GM18868 (cell line): Measurements from ENCODE around the gene NFKBIZ.
"Not testable (repeated sequence)": the region's sequence is repeated elsewhere in the genome, so short reads cannot be mapped to it uniquely, and the experiment has no call there.

Source experiments
- ATAC-seq: cut with Tn5 transposase; IDR thresholded peaks from one replicate; pipeline ENCODE4 v1.9.1; 2021; ENCODE audit warnings: mild to moderate bottlenecking, moderate library complexity; ENCODE audit not compliant: unreplicated experiment

The NFKBIZ gene

DNA sequence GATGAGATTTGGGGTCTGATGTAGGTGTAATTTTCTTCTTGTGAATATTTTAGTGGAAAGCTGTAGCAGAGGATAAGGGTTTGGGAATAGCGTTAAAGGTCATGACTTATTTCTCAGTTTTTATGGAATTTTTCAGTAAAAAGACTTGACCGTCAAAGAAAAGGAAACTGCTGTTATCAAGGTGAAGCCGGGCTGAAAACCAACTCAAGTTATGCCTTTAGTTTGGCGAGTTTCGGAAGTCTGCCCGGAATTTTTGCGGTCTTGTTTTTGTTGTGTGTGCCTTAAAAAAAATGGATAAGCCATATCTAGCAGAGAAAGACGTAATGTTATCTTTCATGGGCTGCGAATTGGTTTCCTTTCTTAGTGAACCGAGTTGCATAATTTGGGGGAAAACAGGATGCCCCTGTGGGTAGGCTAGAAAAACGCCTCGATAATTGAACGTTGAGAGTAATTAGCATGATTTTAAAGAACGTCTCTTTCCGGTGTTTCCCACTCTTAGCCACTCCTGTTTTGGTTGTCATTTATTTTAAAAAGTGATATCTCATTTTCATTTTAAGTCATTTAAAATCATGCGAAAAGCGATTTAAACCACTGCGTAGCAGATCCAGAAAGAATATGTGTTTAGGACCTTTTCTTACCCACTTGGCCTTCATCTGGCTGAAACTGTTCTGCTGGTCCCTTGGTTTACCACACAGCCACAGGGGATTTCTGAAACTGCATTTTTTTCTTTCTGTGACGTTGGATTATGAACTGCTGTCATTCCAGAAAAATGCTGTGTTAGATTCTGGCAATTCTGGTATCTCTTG, 1.1 kb downstream of the NFKBIZ start:
- peak; percentile 29 for ATAC-seq

DNA sequence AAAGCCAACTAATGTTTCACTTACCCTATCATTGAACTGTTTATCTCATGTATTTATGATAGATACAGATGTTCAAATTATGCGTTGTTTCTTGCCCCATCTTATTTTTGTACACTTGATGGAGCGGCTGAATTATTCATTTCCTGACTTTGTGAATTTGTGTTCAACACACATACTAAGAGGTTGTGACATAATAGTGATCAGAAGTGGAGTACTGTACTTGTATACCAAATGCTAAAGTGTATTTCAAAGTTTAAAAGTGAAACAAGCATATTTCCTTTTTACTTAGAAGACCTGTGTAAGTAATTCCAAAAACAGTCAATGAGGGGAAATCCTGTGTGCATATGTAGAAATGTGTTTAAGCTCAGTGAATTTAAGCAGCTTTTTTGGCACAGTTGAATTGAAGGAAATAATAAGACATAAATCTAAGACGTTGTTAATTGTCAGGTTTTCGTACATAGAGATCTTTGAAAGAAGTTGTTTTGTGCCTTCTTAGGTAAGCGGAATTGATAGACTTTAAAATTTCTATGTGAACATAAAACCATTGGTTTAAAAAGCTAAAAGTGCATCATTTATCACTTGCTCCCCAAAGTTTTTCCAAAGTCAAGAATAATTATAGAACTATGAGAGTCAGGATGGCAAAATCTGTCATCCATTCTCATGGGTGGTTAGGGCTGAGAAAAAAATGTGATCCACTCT, 1.9 kb downstream of the NFKBIZ start:
- no peak for ATAC-seq

DNA sequence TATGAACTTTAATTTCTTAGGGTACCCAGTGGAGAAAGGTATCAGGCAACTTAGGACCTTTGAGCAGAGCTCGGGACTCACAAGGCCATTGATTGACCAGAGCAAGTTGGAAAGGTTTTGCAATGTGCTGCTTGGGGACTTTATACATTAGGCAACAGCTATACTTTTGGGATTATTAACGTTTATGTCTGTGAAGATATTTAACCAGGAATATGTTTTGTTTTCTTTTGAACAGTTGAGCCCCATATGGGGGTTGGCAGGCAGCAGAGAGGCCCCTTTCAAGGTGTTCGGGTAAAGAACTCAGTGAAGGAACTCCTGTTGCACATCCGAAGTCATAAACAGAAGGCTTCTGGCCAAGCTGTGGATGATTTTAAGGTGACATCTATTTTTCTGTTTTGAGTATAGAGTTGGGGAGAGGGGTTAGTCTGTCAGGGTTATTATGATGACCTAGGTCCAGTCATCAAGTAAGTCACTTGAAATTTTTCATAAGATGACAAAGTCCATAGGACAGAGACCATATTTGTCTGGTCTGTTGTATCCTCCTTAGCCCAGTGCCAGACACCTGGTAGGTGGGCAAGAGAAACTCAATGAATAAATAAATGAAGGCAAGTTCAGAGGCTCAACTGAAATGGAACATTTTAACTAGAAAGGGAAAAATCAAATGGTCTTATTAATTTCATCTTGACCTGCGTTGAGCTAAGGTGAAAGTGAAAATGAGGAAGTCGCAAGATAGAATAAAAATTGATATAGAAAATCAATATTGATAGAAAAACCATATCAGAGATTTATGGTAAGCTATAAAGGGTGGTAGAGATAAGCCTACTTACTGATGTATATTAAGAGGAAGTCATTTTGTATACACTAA, 2.8 kb downstream of the NFKBIZ start:
- no peak for ATAC-seq

DNA sequence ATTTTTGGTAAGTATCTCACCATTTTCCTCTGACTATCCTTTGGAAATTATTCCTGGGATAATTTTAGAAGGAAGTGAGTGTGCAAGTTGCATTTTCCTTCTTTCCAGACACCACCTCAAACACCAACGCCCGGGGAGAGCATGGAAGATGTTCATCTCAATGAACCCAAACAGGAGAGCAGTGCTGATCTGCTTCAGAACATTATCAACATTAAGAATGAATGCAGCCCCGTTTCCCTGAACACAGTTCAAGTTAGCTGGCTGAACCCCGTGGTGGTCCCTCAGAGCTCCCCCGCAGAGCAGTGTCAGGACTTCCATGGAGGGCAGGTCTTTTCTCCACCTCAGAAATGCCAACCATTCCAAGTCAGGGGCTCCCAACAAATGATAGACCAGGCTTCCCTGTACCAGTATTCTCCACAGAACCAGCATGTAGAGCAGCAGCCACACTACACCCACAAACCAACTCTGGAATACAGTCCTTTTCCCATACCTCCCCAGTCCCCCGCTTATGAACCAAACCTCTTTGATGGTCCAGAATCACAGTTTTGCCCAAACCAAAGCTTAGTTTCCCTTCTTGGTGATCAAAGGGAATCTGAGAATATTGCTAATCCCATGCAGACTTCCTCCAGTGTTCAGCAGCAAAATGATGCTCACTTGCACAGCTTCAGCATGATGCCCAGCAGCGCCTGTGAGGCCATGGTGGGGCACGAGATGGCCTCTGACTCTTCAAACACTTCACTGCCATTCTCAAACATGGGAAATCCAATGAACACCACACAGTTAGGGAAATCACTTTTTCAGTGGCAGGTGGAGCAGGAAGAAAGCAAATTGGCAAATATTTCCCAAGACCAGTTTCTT, 3.9 kb downstream of the NFKBIZ start:
- no peak for ATAC-seq

DNA sequence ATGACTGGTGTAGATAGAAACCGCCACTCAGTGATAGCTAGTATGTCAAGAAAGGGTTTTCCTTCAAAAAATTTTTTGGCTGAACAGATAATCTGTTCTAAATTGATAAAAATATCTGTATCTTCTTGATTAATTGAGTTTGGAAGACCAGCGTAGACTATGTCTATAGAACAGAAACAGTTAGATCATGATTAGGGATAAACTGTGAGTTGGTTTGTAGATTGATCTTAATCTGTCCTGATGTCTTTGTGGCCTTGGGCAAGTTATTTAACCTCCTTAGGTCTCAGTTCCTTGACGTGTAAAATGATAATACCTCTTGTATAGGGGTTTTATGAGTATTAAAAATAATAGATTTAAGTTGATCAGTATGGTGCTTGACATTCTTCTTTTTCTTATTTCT, 4.7 kb downstream of the NFKBIZ start:
- ATAC-seq: no peak

DNA sequence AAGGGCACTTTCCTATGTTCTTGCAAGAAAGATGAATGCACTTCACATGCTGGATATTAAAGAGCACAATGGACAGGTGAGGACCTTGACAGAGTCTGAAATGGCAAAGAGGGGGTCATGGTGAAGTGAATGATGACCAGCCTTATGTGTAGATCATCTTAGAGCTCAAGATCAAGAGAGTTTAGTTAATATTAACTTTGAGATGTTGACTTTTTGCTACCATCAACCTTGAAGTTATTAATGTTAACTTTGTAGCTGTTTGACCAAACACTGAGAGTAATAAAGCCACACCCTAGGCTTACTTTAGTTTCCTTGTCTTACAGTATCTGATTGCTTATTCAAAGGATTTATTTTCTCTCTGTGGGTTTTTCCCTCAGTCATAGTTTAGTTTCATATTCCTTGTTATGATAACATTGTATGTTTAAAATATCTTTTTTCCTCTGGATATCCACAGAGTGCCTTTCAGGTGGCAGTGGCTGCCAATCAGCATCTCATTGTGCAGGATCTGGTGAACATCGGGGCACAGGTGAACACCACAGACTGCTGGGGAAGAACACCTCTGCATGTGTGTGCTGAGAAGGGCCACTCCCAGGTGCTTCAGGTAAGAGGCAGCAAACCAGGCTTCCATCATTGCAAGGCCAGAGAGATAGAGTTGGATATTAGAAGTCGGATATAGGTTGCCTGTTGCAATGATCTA, 5.4 kb downstream of the NFKBIZ start:
- ATAC-seq: no peak

DNA sequence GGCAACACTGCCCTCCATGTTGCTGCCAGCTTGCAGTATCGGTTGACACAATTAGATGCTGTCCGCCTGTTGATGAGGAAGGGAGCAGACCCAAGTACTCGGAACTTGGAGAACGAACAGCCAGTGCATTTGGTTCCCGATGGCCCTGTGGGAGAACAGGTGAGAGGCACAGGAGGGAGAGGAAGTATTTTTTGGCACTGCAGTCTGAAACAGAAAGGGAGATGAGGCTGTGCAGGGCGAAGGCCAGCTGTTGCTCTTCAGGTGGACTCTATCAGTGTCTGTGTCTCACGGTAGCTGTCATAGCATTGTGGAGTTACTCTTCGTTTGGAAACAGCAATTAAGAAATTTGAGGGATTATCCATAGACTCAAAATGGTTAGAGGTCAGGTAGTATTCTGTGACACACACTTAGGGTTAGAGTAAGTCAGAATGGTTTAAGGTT, 8.0 kb downstream of the NFKBIZ start:
- no peak for ATAC-seq

DNA sequence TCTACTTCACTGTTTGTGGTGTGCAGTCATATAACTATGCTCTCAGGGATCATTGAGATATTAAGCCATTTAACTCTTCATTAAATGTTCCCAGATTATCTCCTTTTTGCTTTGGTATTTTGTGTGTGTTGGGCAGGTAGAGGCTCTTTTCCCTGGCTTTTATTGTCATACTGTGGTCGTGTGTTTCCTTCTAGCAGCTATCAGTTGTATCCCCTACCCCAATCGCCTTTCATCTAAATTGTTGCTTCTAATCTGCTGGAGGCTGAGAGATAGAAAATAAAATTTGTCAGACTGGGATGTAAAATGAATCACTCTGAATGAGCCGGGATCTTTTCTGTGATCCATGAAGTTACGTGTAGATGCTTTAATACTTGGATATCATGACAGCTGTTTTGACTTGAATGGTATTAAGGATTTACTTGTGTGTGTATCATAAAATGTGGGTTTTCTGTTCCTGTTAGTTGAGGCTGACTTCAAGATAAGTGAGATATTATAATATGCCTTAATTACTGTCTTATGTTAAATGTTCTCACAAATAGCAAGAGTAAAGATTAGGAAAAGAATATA, 9.2 kb downstream of the NFKBIZ start:
- ATAC-seq: no peak

DNA sequence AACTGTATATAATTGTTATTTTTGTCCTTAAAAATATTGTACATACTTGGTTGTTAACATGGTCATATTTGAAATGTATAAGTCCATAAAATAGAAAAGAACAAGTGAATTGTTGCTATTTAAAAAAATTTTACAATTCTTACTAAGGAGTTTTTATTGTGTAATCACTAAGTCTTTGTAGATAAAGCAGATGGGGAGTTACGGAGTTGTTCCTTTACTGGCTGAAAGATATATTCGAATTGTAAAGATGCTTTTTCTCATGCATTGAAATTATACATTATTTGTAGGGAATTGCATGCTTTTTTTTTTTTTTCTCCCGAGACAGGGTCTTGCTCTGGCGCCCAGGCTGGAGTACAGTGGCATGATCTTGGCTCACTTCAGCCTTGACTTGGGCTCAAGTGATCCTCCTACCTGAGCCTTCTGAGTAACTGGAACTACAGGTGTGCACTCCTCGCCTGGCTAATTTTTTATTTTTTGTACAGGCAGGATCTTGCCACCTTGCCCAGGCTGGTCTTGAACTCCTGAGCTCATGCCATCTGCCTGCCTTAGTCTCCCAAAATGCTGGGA, 10.7 kb downstream of the NFKBIZ start:
- no peak for ATAC-seq

DNA sequence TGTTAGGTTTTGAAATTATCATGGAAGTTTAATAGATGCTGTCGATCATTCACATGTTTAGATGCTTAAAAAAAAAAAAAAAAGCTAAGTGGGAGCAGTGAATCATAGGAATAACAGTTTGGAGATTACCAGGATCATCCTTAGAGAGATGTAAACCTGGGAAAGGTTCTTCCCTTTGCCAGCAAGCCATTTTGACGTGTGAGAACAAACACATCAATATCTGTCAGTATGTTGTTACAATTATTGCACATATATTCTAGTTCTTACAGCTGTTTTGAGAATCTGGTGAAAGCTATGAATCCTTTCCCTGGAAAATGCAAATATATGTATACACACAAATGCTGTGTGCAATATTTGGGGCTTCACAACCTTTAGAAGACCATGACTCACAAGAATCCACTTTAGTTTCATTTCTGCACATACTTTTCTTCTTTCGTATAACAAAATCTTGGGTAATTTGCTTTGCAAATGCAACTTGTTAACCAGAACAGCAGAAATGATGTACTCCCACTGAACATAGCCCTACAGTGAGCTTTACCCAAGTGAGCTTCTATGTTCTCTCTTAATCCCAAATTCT, 12.0 kb downstream of the NFKBIZ start:
- ATAC-seq: no peak

DNA sequence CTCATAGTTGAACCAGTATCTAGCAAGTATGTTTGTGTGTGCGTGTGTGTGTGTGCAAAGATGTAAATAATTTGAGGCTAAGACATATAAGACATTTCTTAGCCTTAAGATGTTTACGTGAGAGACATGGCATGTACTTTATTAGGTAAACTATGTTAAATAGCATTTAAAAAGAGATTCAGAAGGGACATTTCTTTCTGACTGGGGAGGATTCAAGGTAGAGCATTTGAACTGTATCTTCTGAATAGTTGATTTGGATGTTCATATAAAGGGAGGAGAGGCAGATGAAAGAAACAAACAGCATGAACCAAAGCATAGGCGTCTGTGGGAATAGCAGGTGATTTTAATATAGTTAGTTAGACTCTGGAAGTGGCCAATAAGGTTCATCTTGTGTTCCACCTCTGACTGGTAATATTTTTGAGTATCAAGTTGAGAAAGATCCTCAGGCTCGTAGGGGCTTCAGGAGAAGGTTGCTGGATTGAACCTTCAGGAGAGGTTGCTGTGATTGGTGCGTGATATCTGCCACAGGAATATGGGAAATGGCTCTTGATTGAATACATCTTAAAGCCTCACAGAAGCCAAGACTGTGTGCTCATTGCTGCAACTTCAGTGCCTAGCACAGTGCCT, 12.6 kb downstream of the NFKBIZ start:
- ATAC-seq: no peak

DNA sequence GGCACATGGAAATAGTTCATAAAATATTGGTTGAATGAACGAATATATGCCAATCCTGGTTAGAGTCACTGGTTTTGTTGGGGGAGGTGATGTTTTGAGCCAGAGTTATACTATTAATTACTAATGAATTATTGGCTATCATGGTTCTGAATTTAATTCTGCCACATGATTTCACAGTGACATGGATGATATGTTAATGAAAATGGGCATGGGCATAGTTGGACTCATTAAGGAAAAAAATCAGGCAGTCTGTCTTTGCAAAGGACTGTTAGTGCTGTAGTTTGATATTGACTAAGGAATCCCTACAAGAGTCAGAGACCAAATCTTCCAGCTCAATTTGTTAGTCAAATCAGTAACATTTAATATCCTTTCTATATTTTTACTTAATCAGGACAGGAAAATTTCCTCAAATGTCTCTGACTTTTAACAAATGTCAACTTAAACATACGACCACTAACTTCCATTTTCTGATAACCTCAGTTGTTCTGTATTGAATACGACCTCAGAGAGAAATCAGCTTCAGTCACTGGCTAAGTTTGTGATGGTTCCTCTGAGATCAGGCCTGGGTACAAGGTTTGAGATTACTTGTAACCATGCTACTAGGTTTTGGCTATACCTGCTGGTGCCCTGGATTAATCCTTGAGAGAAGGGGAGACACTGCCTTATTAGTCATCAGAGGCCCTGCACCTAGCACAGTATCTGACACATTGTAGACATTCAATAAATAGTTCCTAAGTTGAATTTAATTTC, 13.3 kb downstream of the NFKBIZ start:
- ATAC-seq: no peak

DNA sequence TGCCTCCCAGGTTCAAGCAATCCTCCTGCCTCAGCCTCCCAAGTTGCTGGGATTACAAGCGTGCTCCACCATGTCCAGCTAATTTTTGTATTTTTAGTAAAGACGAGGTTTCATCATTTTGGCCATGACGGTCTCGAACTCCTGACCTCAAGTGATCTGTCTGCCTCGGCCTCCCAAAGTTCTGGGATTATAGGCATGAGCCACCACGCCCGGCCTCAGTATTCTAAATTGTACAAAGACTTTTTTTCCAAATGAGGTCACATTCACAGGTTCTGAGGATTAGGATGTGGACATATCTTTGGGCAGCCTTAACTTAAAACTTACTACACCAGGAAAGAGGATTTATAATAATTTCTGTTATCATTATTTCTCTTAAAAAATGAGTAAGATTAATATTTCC, 15.6 kb downstream of the NFKBIZ start:
- not testable (repeated sequence) for ATAC-seq

DNA sequence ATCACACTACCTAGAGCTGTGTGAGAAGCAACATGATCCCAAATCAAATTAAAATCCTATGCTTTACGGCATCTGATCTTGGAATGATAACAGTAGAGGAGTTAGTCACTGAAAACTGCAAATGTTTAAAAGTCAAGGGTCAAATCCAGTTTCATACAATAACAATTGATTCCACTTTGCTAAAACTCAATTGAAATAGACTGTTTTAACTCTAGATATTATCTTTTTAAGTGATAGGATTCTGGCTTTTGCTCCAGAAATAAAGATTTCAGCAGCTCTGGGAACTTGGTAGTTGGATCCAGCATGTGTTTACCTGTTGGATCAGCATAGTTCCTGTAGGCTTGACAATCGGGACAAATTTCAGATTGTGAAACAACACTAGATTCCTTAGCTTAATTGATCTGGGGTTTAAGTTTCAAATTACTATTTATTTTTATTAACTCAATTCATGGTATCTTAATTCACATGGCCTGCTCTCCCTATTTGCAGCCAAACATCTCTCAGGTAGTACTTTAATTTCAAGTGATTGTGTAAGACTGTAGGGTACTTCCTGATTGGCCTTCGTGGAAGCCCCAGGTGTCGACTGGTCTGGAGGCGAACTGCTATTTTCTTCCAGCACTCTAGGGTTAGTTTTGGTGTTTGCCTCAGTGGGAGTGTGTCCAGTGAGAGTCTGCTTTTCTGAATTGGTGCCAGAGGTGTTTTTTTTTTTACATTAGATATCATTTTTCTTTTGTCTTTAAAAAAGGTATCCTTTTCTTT, 16.6 kb downstream of the NFKBIZ start:
- ATAC-seq: no peak

DNA sequence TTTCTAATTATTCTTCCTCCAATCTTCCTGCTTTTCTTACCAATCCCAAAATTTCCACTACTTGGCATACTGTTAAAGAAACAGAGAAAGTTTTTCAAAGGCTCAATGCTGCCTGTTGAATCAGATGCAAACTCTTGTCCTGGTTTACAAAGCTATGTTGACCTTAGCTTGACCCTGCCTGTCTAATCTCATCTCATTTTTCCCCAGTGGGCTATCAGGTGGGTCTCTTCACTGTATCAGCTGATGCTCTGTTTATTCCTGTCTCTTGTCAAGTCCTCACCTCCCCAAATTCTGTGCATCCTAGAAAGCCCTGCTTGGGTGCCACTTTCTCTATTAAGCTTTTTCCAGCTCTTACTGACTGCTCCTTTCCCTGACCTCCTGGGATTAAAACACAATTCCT, 18.2 kb downstream of the NFKBIZ start:
- ATAC-seq: no peak

DNA sequence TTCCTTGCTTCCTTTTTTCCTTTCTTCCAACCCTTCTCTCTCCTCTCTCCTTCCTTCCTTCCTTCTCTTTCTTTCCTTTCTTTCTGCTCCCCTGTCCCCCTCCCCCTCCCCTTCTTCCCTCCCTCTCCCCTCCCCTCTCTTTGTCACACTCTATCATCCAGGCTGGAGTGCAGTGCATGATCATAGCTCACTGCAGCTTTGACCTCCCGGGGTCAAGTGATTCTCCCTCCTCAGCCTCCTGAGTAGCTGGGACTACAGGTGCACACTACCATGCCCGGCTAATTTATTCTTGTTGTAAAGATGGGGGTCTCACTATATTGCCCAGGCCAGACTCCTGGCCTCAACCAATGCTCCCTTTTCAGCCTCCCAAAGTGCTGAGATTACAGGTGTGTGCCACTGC, 18.7 kb downstream of the NFKBIZ start:
- no peak for ATAC-seq
